GM19455 (cell line): ENCODE measurements around the gene EMID1.

Experiments used
- ATAC-seq: cut with Tn5 transposase; IDR thresholded peaks from one replicate; pipeline ENCODE4 v1.9.1; 2021; ENCODE audit not compliant: unreplicated experiment

Gene EMID1

DNA sequence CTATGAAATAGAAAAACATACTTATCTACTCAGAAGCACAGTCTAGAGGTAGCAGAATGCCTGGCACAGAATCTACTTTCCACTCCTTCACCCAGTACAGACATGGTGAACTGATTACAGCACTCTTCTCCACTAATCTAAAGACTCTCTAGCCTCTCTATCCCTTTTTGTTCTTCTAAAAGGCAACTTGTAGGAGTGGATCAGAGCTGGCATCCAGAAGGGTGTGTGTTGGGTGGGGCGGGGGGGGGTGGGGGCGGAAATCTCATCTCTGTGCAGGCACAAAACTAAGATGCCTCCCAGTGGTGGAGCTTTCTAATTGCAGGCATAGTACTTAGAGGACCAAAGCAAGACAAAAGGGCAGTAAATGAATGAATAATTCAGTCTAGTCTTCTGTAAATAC, 11.5 kb upstream of the EMID1 start:
- no peak for ATAC-seq

DNA sequence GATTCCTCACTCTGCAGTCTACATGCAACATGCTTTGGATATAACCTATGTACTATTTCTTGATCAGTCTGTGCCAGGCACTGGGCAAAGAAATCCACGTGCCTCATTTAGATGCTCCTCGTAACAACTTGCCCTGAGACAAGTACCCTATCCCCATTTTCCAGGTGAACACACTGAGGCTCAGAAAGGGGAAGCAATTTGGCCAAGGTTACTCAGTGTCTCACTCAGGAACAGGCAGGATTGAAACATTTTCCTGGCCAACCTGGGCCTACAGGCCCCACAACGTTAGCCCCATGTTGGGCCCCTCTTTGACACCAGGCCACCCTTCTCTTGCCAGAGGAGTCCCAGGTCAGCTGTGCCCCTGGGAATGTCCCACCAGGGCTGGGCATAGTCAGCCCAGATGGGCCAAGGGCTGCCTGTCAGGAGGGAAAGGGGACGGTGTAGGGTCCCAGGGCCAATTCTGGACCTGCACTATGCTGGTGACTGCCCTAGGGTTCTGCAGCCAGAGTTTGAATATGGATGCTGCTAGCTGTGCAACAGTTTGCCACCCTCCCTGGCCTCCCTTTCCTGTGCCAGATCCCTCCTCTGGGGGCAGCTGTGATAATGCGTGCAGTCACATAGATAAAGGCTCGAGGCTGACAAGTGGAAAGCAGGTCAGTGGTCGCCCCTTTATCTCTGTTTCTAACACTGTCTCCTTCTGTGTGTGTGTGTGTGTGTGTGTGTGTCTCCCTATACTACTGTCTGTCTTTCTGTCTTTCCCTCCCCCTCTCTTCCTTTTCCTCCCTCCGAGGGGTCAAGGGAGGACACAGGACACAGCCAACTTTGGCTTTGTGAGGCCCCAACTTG, 10.4 kb upstream of the EMID1 start:
- no peak for ATAC-seq

DNA sequence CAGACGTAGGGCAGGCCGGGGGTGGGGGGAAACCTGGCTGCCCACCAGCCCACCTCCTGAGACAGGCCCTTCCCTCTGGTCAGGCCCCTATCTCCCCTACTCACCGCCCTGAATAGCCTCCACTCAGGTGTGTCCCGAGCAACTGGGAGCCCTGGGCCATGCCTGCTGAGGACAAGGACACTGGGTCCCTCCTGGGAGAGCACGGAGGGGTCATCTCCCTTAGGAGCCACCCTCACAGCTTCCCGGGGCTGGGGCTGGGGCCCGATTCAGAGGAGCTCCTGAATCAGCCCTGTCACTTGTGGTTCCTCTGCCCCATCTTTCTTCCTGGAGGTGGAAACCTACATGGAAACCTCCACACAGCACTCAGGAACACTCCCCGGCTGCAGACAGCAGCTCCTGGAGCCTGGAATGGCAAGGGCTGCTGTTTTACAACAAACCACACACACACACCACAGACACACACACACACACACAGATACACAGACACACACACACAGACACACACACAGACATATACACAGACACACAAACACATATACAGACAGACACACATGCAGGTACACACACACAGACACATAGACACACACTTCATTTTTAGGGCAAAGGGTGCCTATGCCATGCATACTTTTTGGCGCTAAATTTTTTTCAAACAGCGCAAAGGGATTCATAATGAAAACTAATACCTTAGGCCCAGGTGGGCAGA, 9.6 kb upstream of the EMID1 start:
- no peak for ATAC-seq

DNA sequence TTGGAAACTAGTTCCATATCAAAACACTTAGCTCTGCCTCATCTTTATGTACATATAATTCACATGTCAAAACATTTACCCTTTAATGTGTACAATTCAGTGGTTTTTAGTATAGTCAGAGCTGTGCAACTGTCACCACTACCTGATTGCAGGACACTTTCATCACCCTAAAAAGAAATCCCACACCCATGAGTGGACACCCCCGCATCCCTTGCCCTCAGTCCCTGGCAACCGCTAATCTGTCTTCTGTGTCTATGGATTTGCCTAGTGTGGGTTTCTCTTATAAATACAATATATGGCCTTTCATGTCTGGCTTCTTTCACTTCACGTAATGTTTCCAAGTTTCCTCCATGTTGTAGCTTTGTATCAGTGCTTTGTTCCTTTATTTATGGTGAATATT, 8.6 kb upstream of the EMID1 start:
- no peak for ATAC-seq

DNA sequence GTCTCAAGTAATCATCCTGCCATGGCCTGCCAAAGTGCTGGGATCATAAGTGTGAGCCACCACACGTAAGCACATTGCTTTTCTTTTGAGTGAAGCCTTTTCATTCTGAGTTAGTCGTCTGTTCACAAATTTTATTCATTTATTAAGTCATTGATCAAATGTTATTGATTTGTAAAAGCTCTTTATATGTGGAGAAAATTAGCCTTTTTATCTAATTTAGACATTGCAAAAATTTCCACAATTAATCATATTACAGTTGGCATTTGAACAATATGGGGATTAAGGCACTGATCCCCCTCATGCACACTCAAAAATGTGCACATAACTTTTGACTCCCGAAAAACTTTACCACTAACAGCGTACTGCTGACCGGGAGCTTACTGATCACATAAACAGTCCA, 7.5 kb upstream of the EMID1 start:
- no peak for ATAC-seq

DNA sequence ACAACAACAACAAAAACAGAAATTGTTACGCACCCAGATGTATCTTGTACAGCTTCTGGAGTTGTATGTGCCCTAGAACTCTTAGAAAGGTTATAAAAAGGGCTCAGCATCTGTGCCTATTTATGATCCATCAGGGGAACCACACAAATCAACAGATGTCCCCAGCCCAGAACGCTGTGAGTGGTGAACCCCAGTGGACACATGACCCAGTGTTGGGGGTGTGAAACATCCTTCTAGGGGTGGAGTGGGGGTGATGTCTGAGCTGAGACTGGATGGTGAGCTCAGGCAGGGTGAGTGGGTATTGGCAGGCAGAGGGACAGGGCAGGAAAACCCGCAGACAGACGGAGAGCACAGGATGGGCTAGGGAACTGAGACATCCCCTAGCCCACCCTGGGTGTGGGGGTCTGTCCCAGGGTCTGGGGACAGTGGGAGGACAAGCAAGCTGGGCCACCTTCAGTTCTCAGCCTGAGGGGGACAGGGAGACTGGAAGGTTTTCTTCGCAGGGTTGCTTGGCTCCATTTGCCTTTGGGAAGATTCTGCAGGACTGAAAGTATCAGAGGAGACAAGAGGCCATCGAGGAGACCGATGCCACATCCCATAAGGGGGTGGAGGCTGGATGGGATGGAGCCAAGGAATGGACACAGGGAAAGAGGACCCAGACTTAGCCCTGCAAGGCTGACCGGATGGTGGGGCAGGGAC, 5.8 kb upstream of the EMID1 start:
- no peak for ATAC-seq

DNA sequence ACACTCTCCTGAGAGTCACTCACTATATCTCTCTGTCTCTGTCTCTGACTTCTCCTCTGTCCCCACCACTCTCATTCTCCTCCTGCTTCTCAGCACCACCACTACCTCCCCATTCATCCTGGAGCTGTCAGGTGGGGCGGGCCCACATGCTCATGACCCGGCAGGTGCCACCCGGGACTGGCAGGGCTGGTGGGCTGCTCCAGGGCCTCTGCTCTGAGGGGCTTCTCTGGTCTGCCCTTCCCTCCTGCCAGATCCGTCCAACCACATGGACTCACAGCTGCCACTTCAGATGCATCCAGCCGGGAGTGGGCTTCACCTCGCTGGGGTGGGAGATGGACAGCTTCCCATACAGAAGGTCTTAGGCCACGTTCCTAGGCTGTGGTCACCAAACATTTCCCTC, 4.8 kb upstream of the EMID1 start:
- ATAC-seq, result no peak

DNA sequence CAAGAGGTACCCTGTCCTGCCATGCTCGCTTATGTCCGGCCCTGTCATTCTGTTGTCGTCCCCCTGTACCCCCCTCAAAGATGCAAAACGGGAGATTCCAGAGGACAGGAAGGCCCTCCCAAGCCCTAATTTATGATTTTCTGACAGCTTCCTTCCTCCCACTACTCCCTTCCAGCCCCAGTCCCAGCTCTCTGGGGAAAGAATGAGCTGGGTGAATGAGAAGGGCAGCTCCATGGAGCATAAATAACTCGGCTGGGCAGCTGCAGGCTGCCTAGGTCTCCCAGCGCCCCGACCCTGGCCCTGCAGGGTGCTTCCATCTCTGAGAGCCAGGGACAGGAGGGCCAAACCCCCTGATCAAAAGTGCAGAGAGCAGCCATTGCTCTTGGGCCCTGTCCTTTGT, 3.9 kb upstream of the EMID1 start:
- no peak for ATAC-seq

DNA sequence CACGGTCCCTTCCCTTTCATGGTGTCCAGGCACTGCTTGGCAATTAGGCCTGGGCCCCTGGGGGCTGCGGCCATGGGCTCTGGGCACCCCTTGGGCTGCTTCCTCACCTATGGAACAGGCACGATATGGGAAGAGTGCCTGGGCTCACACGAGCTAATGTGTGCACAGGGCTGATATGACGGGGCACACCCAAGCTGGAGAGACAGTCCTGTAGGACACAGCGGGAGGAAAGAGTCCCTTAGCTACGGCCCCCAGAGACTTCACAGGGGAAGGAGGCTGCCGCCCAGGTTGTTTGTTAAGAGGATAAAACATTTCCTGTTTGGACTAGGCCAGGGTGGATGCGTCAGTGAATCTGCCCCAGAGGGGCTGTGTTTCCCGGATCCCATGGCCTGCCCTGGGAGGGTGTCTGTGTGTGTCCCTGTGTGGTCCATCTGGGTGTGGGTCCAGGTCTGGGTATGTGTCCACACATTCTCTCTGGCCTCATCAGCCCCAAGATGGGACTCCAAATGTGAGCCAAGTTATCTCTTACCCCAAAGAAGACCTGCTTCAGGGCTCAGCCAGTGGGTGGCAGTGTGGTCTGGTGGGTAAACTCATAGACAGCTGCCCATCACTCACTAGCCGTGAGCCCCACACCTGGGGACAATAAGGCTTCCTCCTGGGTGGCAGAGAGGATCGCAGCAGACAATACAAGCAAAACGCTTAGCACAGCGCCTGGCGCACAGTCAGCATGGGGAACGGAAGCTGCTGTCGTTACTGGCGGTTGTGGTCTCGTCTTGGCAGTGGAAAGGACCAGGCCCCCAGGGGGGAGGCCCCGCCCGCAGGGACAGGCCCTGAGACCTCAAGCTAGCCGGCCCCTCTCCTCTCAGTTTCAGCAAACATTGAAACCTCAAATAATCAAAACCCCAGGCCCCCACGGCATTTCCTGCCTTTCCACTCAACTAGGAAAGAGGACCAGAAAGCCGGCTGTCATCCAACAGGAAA, 3.2 kb upstream of the EMID1 start:
- peak; percentile 56 for ATAC-seq

DNA sequence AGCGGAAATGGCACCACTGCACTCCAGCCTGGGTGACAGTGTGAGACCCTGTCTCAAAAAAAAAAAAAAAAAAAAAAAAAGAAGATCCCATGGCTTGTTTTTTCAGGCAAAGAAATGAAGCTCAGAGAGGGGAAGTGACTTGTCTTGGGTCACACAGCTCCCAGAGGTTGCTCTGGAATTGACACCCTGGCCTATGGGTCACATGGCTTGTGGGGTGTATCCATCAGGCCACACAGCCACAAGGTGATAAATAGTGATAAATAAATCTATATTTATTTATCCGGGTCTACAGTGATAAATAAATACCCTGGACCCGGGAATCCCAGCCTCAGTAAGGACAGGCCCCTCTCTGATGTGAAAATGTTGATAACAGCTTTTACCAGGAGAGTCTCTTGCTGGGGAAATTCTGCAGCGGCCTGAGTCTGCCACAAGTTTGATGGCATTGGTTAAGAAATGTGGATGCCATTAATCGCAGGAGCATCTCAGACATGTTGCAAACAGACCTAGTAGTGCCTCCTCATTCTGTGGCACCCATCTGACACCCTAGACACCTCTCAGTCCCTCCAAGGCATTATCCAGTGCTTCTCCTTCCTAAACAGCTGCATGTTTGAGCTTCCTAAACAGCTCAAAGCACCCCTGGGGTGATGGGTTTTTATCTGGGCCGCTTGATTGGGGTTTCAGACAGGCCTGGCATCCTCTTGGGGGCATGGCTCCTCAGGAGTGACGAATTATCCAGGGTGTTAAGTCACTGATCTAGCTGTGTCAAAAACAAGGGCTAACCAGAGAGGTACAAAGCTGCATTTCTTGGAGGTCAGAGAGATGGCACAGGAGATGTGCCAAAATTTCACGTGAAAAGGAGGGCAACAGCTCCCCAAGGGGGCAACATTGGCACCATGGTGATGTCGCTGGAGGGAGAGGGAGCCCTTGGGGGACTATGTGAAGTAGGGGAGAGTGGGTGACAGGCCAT, 1.9 kb upstream of the EMID1 start:
- ATAC-seq, result no peak

DNA sequence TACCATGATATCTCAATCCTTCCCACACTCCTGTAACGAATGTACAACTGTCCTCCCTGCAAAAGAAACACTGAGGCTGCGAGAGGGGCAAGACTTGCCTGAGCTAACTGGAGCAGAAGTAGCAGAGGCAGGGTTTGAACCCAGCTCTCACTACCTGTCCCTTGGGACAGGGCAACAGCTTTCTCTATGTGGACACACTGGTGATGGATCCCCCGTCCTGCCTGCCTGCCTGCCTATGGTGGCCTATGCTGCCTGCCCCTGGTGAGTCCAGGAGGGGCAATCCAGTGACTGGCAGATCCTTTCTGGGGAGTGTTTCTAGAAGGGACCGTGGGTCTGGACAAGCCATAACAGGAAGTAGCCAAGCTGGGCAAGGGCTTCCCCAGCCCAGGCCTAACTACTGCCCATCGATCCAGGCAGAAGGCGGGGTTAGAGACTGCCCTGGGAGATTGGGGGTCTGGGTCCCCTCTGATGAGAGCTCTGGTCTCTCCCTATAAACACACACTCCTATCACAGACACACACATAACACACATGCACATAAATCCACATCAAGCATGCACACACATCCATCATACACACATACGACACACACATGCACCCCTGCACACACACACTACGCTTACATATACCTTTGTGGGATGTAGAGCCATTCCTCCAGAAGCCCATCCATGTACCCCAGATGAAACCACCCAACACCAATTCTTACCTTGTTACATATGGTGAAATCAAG, 1.1 kb upstream of the EMID1 start:
- no peak for ATAC-seq

DNA sequence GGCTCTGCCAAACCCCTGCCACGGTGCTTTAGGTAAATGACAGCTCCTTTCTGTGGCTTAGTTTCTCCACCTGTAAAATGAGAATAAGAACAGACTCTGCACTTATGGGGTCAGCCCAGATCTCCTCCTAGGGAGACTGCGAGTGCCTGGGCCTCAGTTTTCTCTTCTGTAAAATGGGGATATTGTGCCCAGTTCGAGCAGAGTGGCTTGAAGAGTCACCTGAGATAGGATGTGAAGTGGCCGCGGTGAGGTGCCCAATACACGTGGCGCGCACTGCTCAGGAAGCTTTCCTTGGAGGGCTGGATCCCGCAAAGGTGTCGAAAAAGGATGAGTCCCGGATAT, 473 bp upstream of the EMID1 start:
- no peak for ATAC-seq

DNA sequence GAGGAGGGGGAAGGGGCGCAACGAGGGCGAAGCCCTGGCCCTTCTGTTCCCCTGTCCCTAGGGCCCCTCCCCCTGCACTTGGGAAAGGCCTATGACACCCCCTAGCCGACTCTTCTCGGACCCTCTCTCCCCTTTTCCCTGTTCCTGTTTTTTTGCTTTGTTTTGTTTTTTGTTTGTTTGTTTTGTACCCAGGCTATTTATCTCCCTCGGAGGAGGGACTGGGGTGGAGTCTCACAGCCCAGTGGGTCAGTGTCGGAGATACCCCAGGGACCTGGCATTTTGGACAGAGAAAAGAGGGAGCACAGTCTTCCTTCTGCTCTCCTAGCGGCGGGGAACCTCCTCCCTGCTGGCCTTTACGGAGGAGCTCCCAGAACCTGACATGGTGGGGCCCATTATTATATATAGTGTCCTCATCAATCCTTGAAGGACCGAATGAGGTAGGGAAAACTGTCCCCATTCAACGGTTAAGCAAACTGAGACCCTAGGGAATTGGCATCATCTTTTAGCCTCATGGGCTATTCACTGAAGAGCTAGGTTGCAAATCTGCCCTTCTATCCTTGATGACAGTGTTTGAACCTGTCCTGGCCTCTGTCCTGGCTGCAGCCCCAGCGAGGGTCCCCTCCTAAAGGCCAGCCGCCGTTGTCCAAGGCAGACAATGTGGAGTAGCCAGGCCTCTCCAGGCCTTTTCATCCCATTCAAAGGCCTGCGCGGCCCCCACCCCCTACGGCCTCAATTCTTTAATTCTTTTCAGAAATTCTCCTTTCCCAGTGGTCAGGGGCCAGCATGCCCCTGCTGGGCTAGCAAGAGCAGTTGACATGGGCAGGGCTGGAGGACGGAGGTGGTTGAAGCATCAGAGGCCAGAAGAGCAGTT, 911 bp downstream of the EMID1 start:
- no peak for ATAC-seq

DNA sequence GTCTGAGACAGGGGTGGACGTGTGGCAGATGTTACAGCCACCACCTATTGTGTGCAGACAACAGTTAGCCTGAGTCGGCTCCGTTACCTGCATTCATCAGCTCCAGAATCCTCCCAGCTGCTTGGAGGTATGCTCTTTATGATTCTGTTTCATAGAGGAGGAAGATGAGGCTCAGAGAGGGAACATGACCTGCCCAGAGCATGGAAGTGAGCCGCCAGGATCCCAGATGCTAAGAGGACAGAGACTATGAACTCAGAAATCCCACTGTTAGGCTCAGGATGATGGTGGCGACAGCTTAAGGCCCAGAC, 1.5 kb downstream of the EMID1 start:
- ATAC-seq, result no peak

DNA sequence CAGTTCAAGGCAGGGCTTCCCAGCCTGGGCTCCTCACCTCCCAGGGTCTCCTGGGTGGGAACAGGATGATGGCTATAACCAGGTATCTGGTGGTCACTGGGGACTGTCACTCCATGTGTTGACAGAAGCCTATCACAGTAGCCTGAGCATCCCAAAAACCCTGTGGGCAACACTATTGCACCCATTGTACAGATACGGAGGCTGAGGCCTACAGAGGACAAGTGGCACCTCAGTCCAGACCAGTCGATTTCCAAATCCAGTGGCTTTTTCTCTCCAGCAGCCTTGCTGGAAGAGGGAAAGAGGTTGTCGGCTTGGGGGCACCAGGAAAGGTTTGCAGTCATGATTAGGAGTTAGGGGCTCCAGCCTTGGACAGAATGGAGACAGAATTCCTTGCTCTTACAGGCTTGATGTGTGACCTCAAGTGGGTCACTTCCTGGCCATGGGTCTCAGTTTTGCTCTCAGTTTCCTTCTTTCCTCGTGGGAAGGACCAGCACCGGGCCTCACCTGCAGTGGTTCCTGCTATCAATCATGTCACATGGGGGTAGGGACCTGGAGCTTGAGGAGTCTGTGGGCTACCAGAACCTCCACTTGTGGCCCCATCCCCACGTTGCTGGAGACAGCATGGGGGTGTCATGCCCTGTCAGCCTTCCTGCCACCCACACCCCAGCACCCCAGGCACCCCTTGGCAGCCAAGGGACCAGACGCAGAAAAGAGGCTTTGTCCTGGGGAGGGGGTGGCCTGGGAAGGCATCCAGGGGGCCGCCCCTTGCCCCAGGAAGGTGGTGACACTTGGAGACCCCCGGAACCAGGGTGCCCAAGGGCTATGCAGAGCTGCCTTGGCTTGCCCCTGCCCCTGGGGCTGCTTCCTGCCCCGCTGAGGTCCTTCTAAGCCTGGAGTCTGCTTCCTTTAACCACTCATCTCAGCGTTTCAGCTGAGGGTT, 2.1 kb downstream of the EMID1 start:
- no peak for ATAC-seq

DNA sequence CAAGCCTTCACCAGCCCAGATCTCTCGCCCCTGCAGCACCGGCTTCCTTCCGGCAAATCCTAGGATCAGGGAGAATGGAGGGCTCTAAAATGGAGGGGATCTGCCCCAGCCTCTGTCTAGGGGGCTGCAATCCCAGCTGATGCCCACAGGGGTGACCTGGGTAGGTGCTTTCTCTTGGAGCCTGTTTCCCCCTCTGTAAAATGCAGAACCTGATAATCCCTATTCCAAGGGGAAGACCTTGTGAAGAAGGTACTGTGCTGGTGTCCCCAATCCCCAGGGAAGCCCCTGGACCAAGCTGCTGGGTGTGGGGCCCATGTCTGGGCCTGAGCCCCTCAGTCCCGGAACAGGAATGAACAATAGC, 2.8 kb downstream of the EMID1 start:
- ATAC-seq, result no peak

DNA sequence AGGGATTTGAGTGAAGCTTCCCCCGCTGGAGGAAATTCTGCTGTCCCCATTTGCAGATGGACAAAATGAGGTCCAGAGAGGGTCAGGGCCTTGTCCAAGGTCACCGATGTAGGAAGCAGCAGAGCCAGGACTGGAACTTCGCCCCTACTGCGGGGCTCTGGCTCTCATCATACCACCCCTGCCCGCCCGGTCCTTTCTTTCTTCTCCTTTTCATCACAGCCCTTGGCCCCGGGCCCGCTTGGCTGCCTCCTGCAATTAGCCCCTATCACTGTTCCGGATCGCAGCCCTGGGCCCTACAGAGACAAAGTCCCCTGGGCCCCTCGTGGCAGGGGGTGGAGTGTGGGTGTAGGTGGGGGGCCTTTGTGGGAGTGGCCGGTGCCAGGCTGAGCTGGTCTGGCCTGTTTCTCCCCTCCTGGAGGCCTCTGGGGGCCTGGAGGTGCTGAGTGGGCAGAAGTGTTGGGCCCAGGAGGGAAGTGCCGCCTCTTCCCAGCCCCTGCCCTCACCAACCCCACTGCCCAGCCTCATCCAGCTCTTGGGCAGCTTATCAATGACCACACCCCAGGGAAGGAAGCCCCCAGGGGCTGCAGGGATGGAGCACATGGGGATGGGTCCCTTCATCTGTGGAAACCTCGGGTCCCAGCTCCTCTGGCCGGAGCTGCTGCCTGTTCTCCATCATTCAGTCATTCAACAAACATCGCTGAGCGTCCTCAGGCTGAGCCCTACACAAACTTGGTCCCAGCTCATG, 3.4 kb downstream of the EMID1 start:
- ATAC-seq, result no peak
